ENCODE measurements around the gene CDK5RAP1. TPM values are rescaled to one million over a fixed set of nuclear protein-coding genes. Genes with fewer than 3 reads are reported as not detected.

CDK5RAP1 gene
- total and polyA plus RNA-seq, 2 of the 4 experiments (the other 2 are of a cell fraction), result 23.9 to 28.1 TPM

DNA sequence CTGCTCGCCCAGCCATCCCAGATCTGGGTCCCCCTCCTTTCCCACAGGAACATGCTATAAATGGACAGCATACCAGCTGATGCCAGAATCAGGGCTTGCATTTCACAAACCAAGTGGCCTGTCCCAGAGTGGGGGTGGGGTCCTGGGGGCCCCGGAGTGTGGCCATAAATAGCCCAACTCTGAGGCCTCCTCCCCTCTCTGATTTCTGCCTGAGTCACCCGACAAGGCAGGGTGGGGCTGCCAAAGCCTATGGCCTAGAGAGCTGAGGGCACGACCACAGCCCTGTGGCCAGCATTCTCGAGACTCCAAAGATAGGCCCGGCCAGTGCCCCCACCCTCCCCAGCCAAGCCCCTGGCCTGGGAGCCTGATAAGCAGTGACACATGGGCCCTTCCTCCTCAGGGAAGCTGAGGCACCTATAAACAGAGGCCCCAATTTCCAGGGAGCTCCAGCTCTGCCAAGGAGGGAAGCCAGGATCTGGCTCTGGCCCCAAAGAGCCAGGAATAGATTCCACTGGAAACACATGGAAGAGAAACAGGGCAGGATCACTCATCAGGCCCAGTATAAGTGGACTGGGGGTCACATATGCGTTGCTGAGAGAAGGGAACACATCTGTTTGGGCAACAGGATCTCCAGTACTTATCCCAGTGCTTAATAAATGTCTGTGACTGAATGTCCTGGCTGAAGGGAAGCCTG, 22.0 kb upstream of the CDK5RAP1 start:
- H2BK20ac ChIP-seq (ENCODE audit: low read depth, low read length), result peak overlapping the region; percentile 91
- H3K23ac ChIP-seq (ENCODE audit: low read depth, low read length), result peak overlapping the region; percentile 74; the same call in 1 of the 2 replicates
- H3K27ac ChIP-seq (ENCODE audit: insufficient read depth, low read length), result peak overlapping the region; percentile 48
- TF ChIP-seq MAFK (IDR thresholded peaks at IDR 0.05; ENCODE audit: low read depth, low read length) (no peak), FOS (IDR thresholded peaks at IDR 0.05; ENCODE audit: low read depth, low read length) (0 out of 2 replicates have a peak, but pooled peaks have one; percentile 14), RFX5 (IDR thresholded peaks at IDR 0.05; ENCODE audit: low read depth, low read length) (no peak), CTCF (conservative IDR thresholded peaks at IDR 0.05; ENCODE audit: low read depth, low read length) (no peak), CHD1 (IDR thresholded peaks at IDR 0.05; ENCODE audit: low read depth, low read length) (no peak), ELK1 (IDR thresholded peaks at IDR 0.05; ENCODE audit: borderline replicate concordance, low read depth, low read length) (no peak), NFE2L2 (IDR thresholded peaks at IDR 0.05; ENCODE audit: low read depth, low read length) (peak; percentile 19; the same call in 1 of the 2 replicates), CEBPB (IDR thresholded peaks at IDR 0.05; ENCODE audit: low read depth, low read length) (no peak), MAZ (IDR thresholded peaks at IDR 0.05; ENCODE audit: borderline replicate concordance, low read depth, low read length) (peak; percentile 68), BHLHE40 (IDR thresholded peaks at IDR 0.05; ENCODE audit: low read depth, low read length) (peak; percentile 54; the same call in 1 of the 2 replicates)
- peak; percentile 68 for DNase-seq
- peak overlapping the region; percentile 54 for H2BK5ac ChIP-seq (ENCODE audit: low read depth, low read length, poor library complexity, severe bottlenecking)
- H2AK9ac ChIP-seq (replicated peaks; ENCODE audit: low read depth, low read length, poor library complexity), result peak overlapping the region; percentile 82
- H3K4ac ChIP-seq (ENCODE audit: low read depth, low read length), result peak overlapping the region; percentile 96
- peak overlapping the region; percentile 67 for H3K56ac ChIP-seq (ENCODE audit: extremely low read depth, insufficient read depth, low read length)
- H3K9me3 ChIP-seq (ENCODE audit: control insufficient read depth, insufficient read depth, low read length), result no peaks in the 10 kb centered on the region
- no peaks in the 10 kb centered on the region for H3K27me3 ChIP-seq (ENCODE audit: control insufficient read depth, insufficient read depth, low read length)
- H3K9ac ChIP-seq (ENCODE audit: low read depth, low read length), result peak overlapping the region; percentile 18; the same call in 1 of the 2 replicates
- intact Hi-C loops (cut with micrococcal nuclease), result no loop called here
- no peaks in the 10 kb centered on the region for H3K36me3 ChIP-seq (ENCODE audit: control insufficient read depth, insufficient read depth, low read length)
- peak overlapping the region; percentile 84 for H4K91ac ChIP-seq (ENCODE audit: insufficient read depth, low read depth, low read length)
- peak overlapping the region; percentile 86 for H2AFZ ChIP-seq (replicated peaks; ENCODE audit: low read length, poor library complexity)
- peak overlapping the region; percentile 98 for H3K14ac ChIP-seq (replicated peaks; ENCODE audit: low read depth, low read length)
- peak overlapping the region; percentile 75 for H4K5ac ChIP-seq (ENCODE audit: low read depth, low read length)
- no peak overlapping the region for H3K4me3 ChIP-seq (ENCODE audit: insufficient read depth, low read depth, low read length)
- peak overlapping the region; percentile 97 for H2BK120ac ChIP-seq (ENCODE audit: low read depth, low read length)
- ATAC-seq (ENCODE audit: low read depth), result peak; percentile 97
- peak overlapping the region; percentile 75 for H3K18ac ChIP-seq (ENCODE audit: low read depth, low read length)
- H4K20me1 ChIP-seq (ENCODE audit: insufficient read depth, low read length), result no peaks in the 10 kb centered on the region
- in situ Hi-C loops (cut with MboI; ENCODE audit: low sequenced_read_pairs), result no loop called here
- H2BK15ac ChIP-seq (ENCODE audit: low read depth, low read length), result peak overlapping the region; percentile 95; the same call in 2 of the 3 replicates
- H3K4me1 ChIP-seq (ENCODE audit: control insufficient read depth, insufficient read depth, low read length), result peaks cover 12% of the 10 kb centered on the region
- H2AK5ac ChIP-seq (ENCODE audit: low read depth, low read length), result peak overlapping the region; percentile 96
- peaks cover 0 to 7% of the 10 kb centered on the region in 2 experiments; a peak in 1 of 4 replicates for H3K79me1 ChIP-seq (ENCODE audit: low read depth in 1 of 2, low read length in 2 of 2)
- WGBS, 2 experiments (ENCODE audit: extremely low coverage in 2 of 2, insufficient read length in 1 of 2), result 33% methylated on average over 3 of the region's 7 CpGs; no CpG with 5 or more reads in 1 of the 2 experiments
- CTCF ChIA-PET, result no interaction called here
- dilution Hi-C loops (cut with HindIII; ENCODE audit: low sequenced_read_pairs, unreplicated experiment), result no loop called here
- H3K4me2 ChIP-seq (ENCODE audit: low read depth, low read length), result peak overlapping the region; percentile 10; the same call in 1 of the 2 replicates
- BruUV-seq (replicated peaks), result no TSS peak
- peaks cover 13% of the 10 kb centered on the region for H3K9me1 ChIP-seq (ENCODE audit: insufficient read depth, low read length)
- POLR2A ChIA-PET (ENCODE audit: unreplicated experiment), result no interaction called here
- H4K8ac ChIP-seq (ENCODE audit: low read depth in 2 of 2, low read length in 2 of 2), result peak overlapping the region; percentile 46 to 96; a peak in 3 of 4 replicates

Data from IMR-90 (cell line).